Limb (tissue), 2 donors: Measurements from ENCODE around the gene IFNA10.
"Not testable (repeated sequence)": the region's sequence is repeated elsewhere in the genome, so short reads cannot be mapped to it uniquely, and the experiment has no call there.

Source experiments
- DNase-seq, 2 donors: peaks; one replicate each; pipeline ENCODE4 v3.0.0-alpha.2; 2016; ENCODE audit errors: extremely low spot score in 2 of 2

The IFNA10 gene

GRCh38 chr9:21207043-21207442 lies at the start of gene IFNA10:
IFNA10 (minus strand) TSS chr9:21207143; CDS start chr9:21207097, 46 bp downstream.
- not testable (repeated sequence) for DNase-seq

DNA sequence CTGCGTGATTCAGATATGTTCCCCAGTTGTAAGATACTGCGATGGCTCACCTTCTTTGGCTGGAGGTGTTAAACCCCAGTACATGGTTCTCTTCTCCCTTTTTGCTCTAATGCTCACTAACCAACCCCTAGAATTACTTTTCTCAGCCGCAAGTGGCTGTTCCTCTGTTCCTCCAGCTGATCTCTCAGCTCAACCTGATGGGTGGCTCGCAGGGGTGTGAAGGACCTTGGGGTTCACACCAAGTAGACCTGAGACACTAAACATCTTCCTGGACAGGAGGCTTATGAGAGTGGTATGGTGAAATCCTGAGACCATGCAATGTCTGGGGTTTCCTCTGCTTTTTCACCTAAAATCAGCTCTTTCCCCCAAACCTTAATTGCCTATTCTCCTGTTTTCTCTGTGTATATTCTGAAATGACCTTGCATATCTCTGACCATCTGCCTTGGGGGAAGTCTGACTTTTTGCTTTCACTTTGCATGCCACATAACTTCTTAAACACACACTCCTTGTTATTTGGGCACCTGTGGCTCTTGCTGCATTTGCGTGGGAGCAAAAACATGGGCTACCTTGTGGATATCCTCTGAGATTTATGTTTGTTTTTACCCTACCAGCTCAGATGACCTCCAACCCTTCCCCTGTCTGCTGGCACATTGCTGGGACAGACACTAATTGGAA lies 48.7 kb upstream of the IFNA10 start:
- no peak for DNase-seq

DNA sequence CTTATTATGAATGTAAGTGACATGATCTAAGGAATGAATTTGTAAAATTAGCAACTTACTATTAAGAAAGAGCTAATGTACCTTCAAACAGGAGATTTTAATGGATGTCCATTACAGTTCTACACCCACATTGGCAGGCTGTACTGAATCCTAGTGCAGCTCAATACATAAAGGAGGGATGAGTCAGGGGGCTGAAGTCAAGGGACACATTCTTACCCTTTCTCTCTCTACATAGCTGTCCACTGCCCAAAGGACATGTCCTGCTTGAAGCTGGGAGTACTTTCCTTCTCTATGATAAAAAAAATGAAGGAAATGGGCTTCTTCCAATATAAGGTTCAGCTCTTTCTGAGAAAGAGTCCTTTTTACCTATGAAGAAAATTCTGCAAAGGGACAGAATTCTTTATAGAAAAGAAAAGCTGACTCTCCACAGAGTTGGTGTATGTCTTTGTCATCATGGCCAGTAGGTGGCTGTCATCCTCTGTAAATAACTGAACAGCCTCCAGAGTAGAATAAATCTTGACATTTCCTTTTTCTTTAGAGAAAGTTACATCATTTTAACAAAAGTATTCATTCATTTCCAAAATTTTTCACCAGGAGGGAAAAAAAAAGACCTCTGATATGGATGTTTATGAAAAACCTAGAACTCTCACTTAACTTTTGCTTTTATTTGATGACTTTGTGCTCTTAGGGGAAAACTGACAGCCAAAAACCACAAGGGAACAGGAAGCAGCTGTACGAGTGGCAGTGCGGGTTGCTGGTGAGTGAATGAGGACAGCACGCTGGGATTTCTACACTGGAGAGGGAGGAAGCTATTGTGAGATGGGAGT lies 46.0 kb upstream of the IFNA10 start:
- DNase-seq: no peak

GRCh38 chr9:21251638-21252037 lies 44.7 kb upstream of the IFNA10 start:
- DNase-seq: no peak

GRCh38 chr9:21251190-21251589 lies 44.2 kb upstream of the IFNA10 start:
- DNase-seq: no peak

- DNase-seq: no peak
Observed at GRCh38 chr9:21244836-21245235, 37.9 kb upstream of the IFNA10 start.

DNA sequence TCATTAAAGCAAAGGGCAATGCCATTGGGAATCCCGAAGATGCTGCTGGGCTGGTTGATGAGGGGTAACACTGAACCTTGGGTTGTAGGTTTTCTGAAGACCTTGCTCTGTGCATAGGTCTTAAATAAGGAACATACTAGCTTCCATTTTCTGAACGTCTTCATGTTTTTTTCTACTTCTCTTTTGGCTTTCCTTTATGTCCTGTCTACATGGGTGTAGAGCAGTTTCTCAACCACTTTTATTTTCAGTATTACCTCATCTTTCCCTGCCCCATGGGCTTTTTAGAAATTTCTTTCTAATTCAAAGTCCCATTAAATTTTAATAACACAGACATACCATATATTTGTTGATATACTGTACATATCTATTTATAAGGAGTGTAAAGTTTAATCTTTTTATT lies 33.0 kb upstream of the IFNA10 start, which contains the start of gene IFNA14:
IFNA14 (minus strand) TSS at position 95 of the 400 bp plus-strand sequence; CDS start at position 25, 70 bp downstream.
- no peak for DNase-seq

DNA sequence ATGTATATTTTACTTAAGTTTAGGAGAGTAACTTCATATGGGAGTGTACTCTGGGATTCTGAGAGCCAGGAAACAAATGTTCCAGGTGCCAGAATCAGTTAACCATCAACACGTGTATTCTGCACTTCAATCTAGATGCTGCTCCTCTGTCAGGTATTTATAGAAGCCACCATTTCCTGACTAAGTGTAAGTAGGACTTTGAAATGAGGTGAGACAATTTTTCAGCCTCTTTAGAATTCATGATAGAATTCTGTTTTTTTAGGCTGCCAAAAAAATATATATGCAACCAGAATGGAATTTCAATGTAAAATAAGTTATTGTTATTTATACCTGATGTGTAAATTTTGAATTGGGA lies 29.4 kb upstream of the IFNA10 start:
- DNase-seq: not testable (repeated sequence)

DNA sequence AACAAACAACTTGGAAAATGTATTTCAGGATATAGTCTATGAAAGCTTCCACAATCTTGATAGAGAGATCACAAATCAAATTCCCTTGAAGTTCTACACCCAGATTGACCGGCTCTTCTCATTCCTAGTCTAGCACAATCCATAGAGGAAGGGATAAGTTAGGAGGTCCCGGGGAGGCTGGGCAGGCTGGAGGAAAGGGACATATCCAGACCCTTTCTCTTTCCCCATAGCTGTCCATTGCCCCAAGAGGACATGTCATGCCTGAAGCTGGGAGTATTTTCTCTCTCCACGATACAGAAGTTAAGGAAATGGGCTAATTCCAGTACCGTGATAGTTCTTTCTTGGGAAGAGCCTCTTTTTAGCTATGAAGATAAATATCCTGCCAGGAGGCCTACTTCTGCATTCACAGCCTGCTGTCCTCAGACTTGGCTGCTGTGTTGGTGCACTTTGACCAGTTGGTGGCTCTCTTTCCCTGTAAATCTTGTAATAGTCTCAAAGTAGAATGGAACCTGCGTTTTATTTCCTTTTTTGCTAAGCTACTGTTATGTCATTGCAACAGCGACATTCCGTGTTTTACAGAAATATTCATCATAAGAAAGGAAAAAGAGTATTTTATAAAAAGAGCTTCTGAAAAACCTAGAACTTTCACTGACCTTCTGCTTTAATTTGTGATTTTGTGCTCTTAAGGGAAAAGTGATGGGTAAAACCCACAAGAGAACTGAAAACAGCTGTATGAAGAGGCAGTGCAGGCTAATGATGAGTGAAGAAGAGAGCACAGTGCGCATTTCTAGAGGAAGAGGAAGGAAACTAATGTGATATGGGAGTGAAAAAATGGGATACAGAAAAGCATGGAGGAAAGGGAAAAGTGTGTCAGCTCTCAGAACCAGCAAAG lies 28.8 kb upstream of the IFNA10 start:
- DNase-seq: peak in 1 of 2 donors; percentile 34

- DNase-seq: no peak
Observed at GRCh38 chr9:21234153-21234687, 27.3 kb upstream of the IFNA10 start.

DNA sequence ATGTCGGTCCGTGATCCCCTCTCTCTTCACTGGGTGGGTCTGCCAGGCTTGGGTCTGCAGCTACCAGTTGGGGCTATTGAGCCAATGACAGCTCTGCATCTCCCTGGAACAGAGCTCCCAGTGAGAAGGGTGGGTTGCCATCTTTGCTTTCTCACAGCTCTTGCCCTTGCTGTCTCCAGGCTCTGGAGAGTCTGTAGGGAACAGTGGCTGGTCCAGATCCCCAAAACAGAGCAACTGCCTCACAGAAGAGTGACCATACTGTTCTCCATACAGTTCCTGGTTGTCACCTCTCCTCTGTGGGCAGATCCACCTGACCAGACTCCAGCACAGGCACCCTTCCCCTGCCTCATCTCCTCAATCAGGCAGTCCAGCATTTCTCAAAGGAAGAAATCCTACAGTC lies 26.3 kb upstream of the IFNA10 start:
- DNase-seq: no peak

DNA sequence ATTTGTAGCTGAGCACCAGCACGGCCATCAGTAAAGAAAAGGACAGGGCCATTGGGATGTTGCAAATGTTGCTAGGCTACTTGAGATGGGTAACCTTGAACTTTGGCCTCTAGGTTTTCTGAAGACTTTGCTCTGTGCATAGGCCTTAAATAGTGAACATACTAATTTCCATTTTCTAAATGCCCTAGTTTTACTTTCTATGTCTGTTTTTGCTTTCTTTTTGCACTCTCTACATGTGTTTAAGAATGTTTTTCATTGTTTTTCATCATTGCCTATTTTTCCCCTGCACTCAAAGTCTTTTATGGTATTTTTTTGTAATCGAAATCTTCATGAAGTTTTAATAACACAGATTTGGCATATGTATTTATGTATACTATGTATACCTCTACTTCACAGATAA lies 21.2 kb upstream of the IFNA10 start, which contains the start of gene IFNA17:
IFNA17 (minus strand) TSS at position 101 of the 400 bp plus-strand sequence; CDS start at position 52, 49 bp downstream.
- DNase-seq: no peak

DNA sequence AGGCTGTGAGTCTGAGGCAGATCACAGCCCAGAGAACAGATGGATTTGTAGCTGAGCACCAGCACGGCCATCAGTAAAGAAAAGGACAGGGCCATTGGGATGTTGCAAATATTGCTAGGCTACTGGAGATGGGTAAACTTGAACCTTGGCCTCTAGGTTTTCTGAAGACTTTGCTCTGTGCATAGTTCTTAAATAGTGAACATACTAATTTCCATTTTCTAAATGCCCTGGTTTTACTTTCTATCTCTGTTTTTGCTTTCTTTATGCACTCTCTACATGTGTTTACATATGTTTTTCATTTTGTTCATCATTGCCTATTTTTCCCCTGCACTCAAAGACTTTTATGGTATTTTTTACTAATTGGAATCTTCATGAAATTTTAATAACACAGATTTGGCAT lies 10.3 kb upstream of the IFNA10 start, which contains the start of gene IFNA16:
IFNA16 (minus strand) TSS at position 101 of the 400 bp plus-strand sequence; CDS start at position 95, 6 bp downstream.
- DNase-seq: not testable (repeated sequence)

- not testable (repeated sequence) for DNase-seq
Observed at GRCh38 chr9:21213411-21214326, 6.7 kb upstream of the IFNA10 start.

- DNase-seq: not testable (repeated sequence)
Observed at GRCh38 chr9:21212160-21212559, 5.2 kb upstream of the IFNA10 start.

- not testable (repeated sequence) for DNase-seq
Observed at GRCh38 chr9:21210782-21211181, 3.8 kb upstream of the IFNA10 start.

DNA sequence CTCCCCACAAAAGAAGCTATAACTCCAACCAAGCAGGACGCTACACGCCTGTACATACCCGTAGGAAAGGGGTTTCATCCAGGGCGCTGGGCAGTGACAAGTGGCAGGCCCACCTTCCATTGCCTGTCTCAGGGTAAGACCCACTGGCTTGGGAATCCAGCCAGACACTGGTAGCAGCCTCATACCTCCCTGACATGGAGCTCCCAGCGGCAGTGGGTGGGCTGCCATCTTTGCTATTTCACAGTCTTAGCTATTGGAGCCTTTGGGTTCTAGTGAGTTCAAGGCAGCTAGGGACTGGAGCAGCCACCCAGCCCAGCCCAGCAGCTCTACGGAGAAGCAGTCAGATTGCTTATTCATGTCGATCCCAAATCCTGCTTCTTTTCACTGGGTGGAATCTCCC lies 3.4 kb upstream of the IFNA10 start:
- no peak for DNase-seq

GRCh38 chr9:21205204-21205603 lies 1.7 kb downstream of the IFNA10 start:
- DNase-seq: no peak

DNA sequence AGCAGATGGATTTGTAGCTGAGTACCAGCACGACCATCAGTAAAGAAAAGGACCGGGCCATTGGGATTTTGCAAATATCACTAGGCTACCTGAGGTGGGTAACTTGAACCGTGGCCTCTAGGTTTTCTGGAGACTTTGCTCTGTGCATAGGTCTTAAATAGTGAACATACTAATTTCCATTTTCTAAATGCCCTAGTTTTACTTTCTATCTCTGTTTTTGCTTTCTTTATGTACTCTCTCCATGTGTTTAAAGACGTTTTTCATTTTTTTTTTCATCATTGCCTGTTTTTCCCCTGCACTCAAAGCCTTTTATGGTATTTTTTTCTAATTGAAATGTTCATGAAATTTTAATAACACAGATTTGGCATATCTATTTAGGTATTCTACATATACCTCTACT lies 4.8 kb downstream of the IFNA10 start, which contains the start of gene IFNA7:
IFNA7 (minus strand) TSS at position 101 of the 400 bp plus-strand sequence; CDS start at position 61, 40 bp downstream.
- DNase-seq: not testable (repeated sequence)
